Ureter (tissue), 1 donor: Measurements from ENCODE around the gene SLC38A9. TPM values are rescaled to one million over a fixed set of nuclear protein-coding genes. Genes with fewer than 3 reads are reported as not detected.

Source experiments
- DNase-seq: peaks from one replicate; pipeline ENCODE4 v3.0.0-alpha.2; 2020; ENCODE audit warnings: low spot score
- total RNA-seq: library from RNA; stranded (reverse); gene quantifications from one replicate; pipeline ENCODE4 v1.2.4, GENCODE V29; 2023
- donor health status: DM: yes; HTN: yes; CAD: no.

SLC38A9 gene
- total RNA-seq, 1 donor from 2014 or later, result 29.1 TPM

DNA sequence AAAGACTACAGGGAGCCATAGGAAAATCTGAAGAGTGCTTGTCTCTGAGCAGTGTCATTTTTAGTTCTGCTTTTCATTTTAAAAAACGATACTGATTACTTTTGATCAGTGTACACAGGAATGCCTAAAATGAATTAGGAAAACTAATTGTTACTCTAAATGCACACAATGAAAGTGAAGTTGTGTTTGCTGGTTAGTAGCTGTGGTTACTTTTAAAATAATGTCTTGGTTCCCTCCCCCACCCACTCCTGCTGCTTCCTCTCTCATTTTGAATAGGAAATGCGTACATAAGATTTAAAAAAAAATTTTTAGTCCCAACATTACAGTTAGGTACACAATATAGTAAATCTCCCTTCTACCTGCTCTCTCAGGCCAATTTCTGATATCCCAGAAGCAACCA lies 129.9 kb downstream of the SLC38A9 start:
- no peak for DNase-seq

DNA sequence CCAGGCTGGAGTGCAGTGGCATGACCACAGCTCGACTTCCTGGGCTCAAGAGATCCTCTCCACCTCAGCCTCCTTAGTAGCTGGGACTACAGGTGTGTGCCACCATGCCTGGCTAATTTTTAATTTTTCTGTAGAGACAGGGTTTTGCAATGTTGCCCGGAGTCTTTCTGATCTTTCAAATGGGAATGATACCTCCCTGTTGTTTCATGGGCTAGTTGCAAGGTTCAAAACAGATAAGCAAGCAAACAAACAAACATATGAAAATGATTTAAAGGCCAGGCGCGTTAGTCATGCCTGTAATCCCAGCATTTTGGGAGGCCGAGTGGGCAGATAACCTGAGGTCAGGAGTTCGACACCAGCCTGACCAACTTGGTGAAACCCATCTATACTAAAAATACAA lies 132.1 kb downstream of the SLC38A9 start:
- no peak for DNase-seq

DNA sequence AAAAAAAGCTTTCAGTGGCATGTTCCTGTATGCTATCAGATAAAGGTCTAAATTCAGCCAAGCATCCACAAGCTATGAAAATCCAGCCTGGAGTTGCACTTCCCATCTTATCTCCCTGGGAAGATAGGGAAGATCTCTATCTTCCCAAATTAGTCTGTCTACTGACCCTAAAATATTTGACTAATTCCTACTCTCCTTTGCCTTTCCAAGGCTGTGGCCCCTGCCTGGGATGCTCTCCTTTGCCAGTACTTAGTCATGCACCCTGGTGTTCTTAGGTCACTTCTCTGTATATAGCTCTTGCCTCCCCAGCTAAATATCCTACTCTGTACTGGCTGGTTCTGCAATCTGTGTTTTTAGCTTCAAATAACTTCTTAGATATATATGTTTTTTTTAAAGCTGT lies 133.4 kb downstream of the SLC38A9 start:
- DNase-seq, result no peak

DNA sequence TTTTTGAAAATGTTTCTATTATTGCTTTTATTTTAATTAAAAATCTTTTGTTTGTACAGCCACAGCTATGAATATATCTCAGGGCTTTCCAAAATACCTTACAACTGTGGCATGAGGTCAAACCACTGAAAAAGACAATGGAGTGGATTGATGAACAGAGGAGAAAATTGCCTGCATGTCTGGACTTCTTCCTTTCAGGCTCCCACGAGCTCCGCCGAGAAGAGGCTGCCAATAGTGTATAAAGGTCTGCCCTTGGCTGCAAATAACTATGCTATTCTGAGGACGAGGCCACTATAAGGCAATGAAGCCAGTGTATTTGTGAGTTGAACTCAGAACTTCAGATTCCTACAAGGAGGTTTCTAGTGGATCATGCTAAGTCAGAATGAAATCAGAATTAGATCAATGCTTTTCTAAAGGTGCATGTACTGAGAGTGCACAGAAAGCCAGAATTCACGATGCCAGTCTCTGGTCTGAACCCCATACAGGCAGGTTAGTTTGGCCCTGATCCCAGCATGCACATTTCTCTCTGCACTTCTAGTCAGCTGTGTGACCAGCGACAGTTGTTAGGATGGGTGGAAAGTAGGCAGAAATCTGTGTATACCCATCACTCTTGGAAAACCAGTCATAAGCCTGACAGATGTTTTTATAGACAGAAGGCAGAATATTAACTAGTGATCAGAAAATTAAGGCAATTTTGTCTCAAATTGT lies 134.6 kb downstream of the SLC38A9 start:
- DNase-seq, result no peak

DNA sequence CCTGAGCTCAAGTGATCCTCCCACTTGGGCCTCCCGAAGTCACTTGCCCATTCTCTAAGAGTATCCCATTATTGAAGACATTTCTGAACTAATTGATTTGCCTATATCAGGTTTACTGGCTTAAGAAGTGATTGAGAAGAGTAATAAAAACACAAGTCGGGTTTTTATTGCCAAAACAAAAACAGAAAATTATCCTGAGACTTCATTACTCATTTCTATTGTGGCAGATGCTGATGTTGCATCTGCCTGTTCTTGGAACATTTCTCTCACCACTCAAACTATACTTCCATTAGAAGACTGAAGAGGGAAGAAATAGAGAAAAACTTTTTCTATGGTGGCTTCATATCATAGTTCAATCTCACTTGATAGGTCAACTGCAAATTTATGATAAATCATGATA lies 135.5 kb downstream of the SLC38A9 start:
- DNase-seq, result no peak

Other genes starting within 250 kb of the SLC38A9 start
- gene PLPP1, start 177.4 kb downstream of the SLC38A9 start, total RNA-seq, result 180 TPM
- not detected for gene DDX4, start 25.7 kb upstream of the SLC38A9 start, total RNA-seq
- gene IL31RA, start 139.0 kb upstream of the SLC38A9 start, total RNA-seq, result not detected